ENCODE data around the gene KCNN3.

KCNN3 gene

GRCh38 chr1:154788110-154788870 lies 81.8 kb downstream of the KCNN3 start:
- no peak for DNase-seq

DNA sequence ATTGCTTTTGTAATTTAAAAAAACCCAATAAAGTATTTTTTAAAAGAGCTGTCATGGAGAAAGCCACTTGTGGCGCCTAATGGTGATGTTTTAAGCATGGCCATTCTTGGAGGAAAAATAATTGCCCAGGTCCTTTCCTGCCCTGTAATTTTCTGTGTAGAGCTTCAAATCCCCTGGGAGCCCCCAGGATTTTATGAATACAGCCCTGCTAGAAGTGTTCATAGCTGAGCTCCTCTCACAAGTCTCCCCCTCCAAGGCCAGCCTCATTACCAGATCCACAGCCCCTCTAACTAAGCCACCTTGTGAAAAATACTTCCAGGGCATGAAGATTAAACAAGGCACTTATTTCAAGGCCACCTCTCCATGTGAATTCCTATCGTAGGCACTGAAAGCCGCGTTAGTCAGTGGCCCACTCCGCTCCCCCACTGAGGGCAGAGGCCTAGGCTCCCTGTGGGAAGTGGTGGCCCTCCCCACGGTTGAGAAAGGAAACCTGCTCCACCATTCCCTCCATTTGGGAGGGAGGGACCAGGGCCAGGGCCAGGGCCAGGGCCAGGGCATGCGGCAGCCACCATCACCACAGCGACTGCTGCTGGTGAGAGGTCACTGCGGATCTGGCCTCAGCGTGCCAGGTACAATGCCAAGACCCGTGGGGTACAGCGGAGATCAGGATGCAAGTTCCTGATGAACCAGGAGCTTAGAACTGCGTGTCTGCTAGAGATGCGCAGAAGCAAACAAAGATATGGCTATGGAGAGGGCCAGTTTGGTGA lies 83.1 kb downstream of the KCNN3 start:
- no peak for DNase-seq

DNA sequence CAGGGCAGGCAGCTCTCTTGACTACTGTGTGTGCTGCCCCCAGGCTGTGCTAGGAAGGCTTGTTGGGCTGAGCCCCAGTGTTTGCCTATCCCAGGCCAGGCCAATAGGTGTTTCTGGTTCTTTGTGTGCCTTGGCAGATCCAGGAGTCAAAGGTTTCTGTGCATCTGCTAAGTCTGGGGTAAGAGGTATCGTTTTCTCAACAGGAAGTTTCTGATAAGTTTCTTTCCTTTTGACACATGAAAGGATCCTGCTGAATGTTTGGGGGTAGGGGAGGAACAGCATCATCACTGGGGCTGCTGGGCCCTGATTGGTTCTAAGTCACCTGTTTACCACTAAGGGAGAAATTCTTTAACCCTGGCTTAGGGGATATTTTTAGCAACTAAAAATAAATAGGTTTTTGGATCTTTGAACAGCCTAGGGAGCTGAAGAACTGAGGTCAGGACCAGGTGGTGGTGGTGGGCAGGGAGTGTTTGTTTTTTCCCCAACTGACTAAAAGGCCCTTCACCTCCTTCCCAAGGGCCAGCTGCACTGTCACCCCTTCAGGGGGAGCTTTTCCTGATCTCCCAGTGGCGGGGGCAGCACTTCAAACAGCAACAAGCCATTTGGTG lies 85.1 kb downstream of the KCNN3 start:
- no peak for DNase-seq

GRCh38 chr1:154784416-154784815 lies 85.7 kb downstream of the KCNN3 start:
- DNase-seq, result no peak

DNA sequence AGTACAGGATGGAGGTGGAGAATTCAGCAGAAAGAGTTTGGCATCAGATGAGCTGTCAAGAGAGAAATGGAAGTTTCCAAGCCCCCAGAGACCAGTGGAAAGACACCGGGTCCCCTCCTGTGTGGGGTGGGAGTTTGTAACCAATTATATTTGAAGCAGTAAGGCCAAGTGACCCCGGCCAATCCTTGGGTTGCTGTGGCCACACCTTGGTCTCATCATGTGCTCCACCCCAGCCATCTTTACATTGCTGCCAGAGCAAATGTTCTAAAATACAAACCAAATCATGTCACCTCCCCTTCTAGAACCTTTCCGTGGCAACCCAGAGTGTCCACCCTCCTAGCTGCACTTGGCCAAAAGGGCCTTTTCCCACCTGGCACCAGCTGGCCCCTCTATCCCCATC lies 86.1 kb downstream of the KCNN3 start:
- no peak for DNase-seq

GRCh38 chr1:154780541-154780940 lies 89.5 kb downstream of the KCNN3 start:
- DNase-seq, result no peak

- DNase-seq, result no peak
These were observed 90.4 kb downstream of the KCNN3 start for GRCh38 chr1:154779551-154780189.

DNA sequence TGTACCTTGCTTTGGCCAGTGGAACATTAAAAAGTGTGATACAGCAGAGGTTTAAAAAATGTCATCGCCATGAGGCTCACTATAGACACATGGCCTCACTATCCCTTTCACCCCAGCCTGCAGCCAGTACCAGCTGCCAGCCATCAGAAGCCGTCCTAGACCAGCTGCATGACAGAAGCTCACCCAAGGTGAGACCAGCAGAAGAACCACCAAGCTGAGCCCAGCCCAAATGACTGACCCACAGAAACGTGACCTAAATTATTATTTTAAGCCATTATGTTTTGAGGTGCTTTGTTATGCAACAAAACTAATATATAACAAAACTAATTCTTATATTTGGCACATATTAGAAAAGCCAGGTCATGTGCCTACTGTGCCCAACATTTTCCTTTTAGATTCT lies 91.1 kb downstream of the KCNN3 start:
- DNase-seq, result no peak

DNA sequence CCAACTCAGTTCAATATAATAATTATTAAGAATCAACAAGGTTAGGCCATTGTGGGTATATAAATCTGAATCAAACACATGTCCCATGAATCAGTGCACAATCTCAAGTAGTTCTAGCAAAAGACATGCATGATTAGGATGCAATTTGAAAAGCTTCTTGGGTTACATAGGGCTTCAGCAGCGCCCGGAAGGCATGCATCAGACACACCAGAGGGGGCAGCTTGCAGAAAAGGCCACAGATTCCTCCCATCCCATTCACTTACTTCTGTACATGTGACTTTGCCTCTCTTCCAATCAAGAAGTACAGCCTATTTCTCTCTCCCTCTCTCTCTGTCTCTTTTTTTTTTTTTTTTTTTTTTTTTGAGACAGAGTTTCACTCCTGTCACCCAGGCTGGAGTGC lies 91.8 kb downstream of the KCNN3 start:
- DNase-seq, result no peak

DNA sequence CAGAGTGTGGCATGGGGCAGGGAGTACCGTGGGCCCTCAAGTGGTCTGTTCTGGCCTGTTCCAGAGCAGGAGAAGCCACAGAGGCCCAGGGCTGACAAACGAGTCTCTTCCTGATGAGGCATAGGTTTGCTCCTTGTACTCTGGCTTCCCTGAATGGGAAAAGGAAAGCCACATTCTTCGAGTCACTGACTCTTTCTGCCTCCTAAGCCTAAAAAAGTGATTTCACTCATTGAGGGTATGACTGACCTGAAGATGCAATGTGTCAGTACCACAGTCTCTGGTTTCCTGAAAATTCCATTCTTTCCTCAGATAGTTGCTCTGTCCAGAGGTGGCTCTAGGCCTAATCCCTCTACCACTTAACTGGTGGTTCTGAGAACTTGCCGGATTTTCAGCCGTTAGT lies 92.3 kb downstream of the KCNN3 start:
- DNase-seq, result no peak

- DNase-seq, result no peak
These were observed 92.9 kb downstream of the KCNN3 start for GRCh38 chr1:154777154-154777553.

DNA sequence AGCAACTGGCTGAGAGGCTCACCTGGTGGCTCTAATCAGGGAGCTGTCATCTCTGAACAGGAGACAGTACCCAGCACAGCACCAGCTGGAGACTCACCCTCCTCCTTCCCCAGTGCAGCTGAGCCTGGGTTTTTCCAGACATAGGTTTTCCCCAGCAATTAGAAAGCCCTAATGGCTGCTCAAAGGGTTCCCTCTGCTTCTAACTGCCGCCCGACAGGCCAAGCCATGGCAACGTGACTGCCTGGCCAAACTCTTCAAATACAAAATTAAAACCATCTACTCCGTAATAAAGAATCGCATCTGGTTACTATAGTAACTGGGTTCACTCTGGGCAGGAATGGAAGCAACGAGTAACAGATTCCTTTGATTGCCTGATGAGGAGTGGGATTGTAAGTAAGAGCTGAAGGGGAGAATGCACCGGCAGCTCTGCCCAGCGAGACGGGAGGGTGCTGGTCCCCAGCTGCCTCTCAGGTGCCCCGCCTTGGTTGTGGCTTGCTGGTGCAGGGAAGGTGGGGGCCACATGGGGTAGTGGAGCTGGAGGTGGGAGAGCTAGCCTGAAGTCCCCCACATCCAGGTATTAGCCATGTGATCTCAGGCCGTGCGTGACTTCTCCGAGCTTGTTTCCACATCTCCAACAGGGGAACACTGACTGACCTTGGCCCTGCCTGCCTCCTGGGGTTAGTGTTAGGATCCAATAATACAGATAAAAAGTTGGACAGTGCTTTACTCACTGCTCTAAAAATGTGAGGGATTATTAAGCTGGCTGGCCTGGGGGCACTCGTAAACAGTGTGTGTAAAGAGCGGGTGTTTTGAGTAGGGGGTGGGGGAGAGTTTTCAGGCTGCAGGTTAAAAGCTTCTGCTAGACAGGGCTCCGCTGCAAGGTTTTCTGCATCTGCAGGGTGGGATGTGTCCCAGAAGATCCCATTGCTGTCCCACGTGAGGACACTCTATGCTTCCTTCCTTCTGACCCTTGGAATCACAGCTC lies 94.2 kb downstream of the KCNN3 start:
- DNase-seq, result no peak

- no peak for DNase-seq
These were observed 95.8 kb downstream of the KCNN3 start for GRCh38 chr1:154774175-154774855.

DNA sequence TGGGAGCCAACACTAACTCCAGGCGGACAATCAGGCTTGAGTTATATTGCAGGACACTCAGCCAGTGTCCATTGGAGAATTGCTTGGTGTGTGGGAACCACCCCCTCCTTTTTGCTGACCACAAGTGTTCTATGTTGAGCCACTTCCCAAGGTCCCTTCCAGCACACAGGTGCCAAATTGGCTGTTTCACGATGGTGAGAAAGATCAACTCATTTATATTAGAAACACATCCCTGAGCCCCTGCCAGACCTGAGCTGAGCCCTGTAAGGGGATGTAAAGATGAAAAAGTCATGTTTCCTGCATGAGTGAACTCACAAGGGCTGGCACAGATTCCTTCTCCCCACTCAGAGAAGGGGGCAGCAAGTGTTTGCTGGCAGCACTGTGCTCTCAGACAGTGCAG lies 96.5 kb downstream of the KCNN3 start:
- no peak for DNase-seq

DNA sequence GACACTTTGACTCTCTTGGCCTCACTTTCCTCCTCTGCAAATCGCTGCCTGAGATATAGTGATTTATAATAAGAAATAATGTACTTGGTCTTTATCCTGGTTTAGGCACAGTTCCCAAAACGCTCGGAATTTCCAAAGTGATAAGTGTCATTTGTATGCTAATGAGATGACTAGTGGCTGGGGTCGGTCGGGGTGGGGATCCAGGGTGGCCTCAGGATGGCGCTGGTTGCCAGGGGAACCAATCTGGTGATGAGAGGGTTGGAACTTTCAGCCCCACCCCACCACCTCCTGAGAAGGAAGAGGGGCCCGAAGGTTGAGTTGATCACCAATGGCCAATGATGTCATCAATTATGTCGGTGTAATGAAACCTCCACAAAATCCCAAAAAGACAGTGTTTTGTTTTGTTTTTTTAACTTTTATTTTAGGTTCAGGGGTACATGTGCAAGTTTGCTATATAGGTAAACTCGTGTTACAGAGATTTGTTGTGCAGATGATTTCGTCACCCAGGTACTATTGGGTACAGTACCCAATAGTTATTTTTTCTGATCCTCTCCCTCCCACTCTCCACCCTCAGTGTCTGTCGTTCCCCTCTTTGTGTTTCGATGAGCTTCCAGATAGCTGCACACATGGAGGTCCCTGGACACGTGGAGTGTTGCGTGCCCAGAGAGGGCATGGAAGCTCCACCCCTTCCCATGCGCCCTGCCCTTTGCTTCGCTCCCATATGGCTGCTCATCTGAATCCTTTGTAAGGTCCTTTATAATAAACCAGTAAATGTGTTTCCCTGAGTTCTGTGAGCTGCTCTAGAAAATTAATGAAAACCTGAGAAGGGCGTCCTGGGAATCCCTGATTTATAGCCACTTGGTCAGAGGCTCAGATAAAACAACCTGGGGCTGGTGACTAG lies 97.2 kb downstream of the KCNN3 start:
- DNase-seq, result no peak

GRCh38 chr1:154772056-154772455 lies 98.0 kb downstream of the KCNN3 start:
- no peak for DNase-seq

DNA sequence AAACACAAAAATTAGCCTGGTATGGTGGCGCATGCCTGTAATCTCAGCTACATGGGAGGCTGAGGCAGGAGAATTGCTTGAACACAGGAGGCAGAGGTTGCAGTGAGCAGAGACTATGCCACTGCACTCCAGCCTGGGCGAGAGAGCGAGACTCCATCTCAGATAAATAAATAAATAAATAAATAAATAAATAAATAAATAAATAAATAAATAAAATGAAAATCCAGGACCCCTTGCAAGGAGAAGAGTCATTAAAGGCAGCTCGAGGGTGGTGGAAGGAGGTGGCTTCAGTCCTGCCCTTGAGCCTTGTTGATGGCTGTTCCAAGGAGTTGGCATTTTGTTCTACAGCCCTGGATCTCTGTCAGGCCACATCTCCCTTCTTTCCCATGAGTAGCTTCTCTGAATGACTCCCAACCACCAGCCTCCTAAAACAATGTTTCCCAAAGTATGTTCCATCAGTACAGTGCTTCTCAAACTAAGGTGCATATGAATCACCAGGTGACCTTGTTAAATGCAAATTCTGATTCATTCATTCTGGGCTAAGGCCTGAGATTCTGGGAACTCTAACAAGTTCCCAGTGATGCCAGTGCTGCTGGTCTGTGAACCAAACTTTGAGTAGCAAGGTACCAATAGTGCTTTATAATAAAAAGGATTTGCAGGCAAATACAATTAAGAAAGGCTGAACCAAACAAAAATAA lies 99.0 kb downstream of the KCNN3 start:
- no peak for DNase-seq

DNA sequence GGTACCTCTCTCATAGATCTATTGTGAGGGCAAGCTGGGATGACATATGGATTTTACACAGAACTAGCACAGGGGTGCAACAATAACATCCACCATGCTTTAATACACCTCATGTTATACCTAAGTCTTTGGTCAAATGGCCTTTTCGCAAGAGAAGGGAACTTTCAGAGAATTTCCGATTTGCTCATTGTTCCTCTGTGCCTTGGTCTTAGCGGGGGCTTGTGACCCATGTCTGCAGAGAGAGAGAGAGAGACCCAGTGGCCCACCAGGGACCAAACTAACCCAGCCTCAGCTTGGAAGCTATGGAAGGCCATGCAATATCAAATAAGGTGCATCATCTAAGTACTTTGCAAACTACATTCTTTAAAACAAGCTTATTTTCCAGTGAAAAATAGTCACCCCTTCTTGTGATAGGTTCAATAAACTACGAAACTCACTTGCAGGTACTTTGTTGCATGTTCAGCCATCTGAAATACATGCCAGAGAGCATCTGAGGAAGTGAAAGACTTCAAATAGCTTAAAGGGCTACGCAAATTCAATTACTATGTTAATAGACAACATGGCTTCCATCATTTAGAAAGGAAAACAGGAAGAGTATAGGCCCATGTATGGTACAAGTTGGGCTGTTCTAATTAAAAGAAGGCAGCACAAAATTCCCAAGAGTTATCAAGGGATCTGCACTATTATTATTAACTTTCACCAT lies 100.7 kb downstream of the KCNN3 start:
- no peak for DNase-seq

- no peak for DNase-seq
These were observed 101.5 kb downstream of the KCNN3 start for GRCh38 chr1:154768456-154769125.

All from KG1 (cell line).